NOMO-1 (cell line): ENCODE results near the gene HOXA1.

Experiments used
- DNase-seq, 2 experiments: peaks; one replicate each; lab custom pipeline; 2025; ENCODE audit not compliant: unreplicated experiment in 2 of 2; lab: John Stamatoyannopoulos, UW

The HOXA1 gene

GRCh38 chr7:27132214-27132613 lies 36.4 kb upstream of the HOXA1 start:
- no peak for DNase-seq

GRCh38 chr7:27131390-27131819 lies 35.6 kb upstream of the HOXA1 start:
- no peak for DNase-seq

GRCh38 chr7:27130540-27131389 lies 35.0 kb upstream of the HOXA1 start, which contains the start of gene HOXA4:
TSS of gene HOXA4 (minus strand) at chr7:27130757. CDS start at chr7:27130733, 24 bp downstream.
- no peak for DNase-seq

GRCh38 chr7:27129729-27130539 lies 34.1 kb upstream of the HOXA1 start:
- no peak for DNase-seq

- no peak for DNase-seq
Measured at GRCh38 chr7:27128776-27129728, 33.3 kb upstream of the HOXA1 start.

- no peak for DNase-seq
Measured at GRCh38 chr7:27128034-27128433, 32.2 kb upstream of the HOXA1 start.

- DNase-seq, result no peak
Measured at GRCh38 chr7:27126596-27127327, 31.0 kb upstream of the HOXA1 start.

GRCh38 chr7:27125986-27126394 lies 30.2 kb upstream of the HOXA1 start:
- no peak for DNase-seq

GRCh38 chr7:27124902-27125689 lies 29.3 kb upstream of the HOXA1 start:
- no peak for DNase-seq

GRCh38 chr7:27124096-27124901 lies 28.5 kb upstream of the HOXA1 start:
- no peak for DNase-seq

GRCh38 chr7:27123477-27124053 lies 27.8 kb upstream of the HOXA1 start:
- DNase-seq, result no peak

- no peak for DNase-seq
Measured at GRCh38 chr7:27123007-27123476, 27.2 kb upstream of the HOXA1 start.

- no peak for DNase-seq
Measured at GRCh38 chr7:27122077-27122910, 26.5 kb upstream of the HOXA1 start.

GRCh38 chr7:27121684-27122076 lies 25.9 kb upstream of the HOXA1 start:
- DNase-seq, result no peak

- DNase-seq, result no peak
Measured at GRCh38 chr7:27119412-27119911, 23.7 kb upstream of the HOXA1 start.

GRCh38 chr7:27118580-27118979 lies 22.8 kb upstream of the HOXA1 start:
- DNase-seq, result no peak
